GM20000 (cell line): ENCODE results near the gene RBBP4.

Source experiments
- DNase-seq: peaks from one replicate; pipeline ENCODE4 v3.0.0; 2012; ENCODE audit warnings: low spot score
- TF ChIP-seq, protein P1 (sequence below): IDR thresholded peaks from 2 replicates; pipeline ENCODE4 v1.5.1; 2012; ENCODE audit warnings: mild to moderate bottlenecking, control low read depth; ENCODE audit errors: extremely low read depth, missing control alignments

The RBBP4 gene

DNA sequence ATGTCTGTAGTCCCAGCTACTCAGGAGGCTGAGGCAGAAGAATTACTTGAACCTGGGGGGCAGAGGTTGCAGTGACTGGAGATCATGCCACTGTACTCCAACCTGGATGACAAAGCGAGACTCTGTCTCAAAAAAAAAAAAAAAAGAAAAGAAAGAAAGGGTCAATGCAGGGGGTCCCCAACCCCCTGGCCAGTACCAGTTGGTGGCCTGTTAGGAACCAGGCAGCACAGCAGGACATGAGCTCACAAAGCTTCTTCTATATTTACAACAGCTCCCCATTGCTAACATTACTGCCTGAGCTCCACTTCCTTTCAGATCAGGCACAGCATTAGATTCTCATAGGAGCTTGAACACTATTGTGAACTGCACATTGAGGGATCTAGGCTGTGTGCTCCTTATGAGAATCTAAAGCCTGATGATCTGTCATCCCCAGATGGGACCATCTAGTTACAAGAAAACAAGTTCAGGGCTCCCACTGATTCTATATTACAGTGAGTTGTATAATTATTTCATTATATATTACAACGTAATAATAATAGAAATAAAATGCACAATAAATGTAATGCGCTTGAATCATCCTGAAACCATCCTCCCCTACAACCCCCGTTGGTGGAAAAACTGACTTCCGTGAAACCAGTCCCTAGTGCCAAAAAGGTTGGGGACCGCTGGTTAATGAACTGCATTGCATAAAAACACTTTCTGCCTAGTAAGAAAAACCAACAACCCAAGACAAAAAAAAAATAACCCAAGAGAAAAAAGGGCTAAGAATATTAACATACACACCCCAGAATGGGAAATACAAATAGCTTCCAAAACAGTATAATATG is 3.5 kb upstream of the RBBP4 start:
- no peak for DNase-seq
- TF ChIP-seq, protein P1, sequence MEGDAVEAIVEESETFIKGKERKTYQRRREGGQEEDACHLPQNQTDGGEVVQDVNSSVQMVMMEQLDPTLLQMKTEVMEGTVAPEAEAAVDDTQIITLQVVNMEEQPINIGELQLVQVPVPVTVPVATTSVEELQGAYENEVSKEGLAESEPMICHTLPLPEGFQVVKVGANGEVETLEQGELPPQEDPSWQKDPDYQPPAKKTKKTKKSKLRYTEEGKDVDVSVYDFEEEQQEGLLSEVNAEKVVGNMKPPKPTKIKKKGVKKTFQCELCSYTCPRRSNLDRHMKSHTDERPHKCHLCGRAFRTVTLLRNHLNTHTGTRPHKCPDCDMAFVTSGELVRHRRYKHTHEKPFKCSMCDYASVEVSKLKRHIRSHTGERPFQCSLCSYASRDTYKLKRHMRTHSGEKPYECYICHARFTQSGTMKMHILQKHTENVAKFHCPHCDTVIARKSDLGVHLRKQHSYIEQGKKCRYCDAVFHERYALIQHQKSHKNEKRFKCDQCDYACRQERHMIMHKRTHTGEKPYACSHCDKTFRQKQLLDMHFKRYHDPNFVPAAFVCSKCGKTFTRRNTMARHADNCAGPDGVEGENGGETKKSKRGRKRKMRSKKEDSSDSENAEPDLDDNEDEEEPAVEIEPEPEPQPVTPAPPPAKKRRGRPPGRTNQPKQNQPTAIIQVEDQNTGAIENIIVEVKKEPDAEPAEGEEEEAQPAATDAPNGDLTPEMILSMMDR = no peak

DNA sequence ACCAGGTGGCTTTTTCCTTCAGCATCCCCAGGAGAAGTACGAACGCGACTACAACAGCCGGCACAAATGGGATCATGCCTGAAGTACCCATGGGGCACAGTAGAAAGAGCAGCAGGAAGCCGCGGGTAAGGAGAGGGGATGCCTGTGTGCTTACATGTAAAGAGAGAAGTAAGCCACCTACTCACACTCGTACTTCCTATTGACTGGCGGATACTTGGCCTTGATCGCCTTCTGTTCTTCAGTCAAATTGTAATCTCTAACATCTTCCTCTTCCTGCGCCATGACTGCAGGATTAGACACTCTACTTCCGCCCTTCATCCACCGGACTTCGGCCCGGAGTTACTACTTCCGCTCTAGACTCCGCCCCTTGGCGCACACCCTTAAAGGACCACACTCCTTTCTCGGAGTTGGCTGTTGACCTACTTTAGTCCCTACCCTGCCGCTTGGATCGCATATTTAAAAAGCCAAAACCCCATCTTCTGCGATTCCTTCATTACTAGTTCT is 708 bp upstream of the RBBP4 start, which contains the start of gene ZBTB8OS:
Gene ZBTB8OS (minus strand): TSS at position 303 of the 504 bp plus-strand sequence. CDS start 21 bp downstream, at position 282.
- TF ChIP-seq, protein P1 = no peak
- peak; percentile 87 for DNase-seq

GRCh38 chr1:32651461-32652073 is 559 bp downstream of the RBBP4 start:
- TF ChIP-seq, protein P1 = no peak
- DNase-seq = no peak

DNA sequence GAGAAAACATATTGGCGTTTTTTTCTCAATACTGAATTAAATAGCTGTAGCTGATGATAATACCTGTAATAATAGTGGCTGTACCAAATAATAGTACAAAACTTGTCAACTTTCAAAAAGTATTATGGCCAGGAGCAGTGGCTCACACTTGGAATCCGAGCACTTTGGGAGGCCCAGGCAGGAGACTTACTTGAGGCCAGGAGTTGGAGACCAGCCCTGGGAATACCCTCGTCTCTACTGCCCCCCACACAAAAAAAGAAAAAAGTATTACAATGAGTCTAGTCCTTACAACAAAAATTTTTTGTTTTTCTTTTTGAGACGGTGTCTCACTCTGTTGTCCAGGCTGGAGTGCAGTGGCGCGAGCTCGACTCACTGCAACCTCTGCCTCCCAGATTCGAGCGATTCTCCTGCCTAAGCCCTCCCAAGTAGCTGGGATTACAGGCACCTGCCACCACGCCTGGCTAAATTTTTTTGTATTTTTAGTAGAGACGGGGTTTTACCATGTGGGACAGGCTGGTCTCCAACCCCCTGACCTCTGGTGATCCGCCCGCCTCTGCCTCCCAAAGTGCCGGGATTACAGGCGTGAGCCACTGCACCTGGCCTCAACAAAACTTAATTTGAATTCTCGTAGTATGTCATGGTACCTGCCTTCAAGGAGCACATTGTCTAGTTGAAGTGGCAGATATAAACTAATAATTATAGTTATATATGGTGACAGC is 1.4 kb downstream of the RBBP4 start:
- DNase-seq = no peak
- TF ChIP-seq, protein P1 = no peak

DNA sequence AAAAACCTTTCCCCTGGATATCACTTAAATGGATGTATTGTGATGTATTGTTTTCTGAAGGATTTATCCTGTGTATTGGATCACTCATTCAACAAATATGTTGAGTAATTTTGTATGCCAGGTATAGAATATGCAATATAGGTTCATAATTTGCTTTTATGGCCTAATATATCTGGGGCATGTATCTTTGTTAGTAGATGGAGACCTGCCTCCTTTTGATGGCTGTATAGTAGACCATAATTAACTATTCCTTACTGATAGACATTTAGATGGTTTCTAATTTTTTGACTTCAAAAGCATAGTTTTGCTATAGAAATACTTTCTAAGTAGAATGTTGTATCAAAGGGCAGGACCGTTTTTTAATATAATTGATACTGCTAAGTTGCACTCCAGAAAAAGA is 8.6 kb downstream of the RBBP4 start:
- TF ChIP-seq, protein P1 = no peak
- no peak for DNase-seq

- DNase-seq = no peak
- TF ChIP-seq, protein P1 = no peak
These were observed 14.9 kb downstream of the RBBP4 start for GRCh38 chr1:32665915-32666314.
